ENCODE results near the gene SERPINB7.

SERPINB7 gene

DNA sequence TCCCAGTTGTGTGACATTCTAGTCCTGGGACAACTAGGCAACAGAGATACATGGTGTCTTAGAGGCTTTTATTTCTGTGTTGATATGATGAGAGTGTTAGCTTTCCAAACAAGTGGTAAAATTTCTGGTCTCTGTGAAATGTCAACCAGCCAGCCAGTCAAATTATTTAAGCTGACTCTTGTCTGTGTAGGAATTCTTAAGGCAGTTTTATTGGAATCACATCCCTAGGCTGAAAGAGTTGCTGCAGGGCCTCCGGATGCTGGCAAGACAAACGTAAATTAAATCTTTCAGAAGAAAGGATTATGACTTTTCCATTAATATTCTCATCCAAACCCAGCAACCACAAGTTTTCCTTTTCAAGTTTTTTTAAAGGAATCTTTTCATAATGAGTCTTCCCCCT, 44.6 kb downstream of the SERPINB7 start:
- TF ChIP-seq SNAI2 (CRISPR knock-in tag; IDR thresholded peaks at IDR 0.05), result no peak

DNA sequence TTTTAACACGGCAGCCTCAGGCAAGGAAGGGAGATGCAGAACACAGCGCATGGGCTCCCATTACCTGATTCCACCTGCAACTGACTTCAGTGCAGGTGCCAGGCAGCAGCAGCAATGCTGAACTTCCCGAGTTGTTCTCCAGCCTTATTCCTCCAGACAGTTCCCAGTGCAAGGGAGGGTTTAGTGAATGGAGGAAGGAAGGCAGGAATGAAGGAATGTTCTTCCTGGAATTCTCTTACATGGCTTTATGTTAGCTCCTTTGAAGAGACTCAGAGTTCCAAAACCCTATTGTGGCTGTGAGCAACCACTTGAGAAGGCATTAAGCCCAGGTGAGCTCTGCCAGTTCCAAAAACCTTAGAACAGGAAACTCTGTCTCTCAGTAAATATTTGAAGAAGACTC, 45.5 kb downstream of the SERPINB7 start:
- no peak for ATAC-seq
- TF ChIP-seq, protein P1, sequence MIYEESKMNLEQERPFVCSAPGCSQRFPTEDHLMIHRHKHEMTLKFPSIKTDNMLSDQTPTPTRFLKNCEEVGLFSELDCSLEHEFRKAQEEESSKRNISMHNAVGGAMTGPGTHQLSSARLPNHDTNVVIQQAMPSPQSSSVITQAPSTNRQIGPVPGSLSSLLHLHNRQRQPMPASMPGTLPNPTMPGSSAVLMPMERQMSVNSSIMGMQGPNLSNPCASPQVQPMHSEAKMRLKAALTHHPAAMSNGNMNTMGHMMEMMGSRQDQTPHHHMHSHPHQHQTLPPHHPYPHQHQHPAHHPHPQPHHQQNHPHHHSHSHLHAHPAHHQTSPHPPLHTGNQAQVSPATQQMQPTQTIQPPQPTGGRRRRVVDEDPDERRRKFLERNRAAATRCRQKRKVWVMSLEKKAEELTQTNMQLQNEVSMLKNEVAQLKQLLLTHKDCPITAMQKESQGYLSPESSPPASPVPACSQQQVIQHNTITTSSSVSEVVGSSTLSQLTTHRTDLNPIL (CRISPR knock-in tag; IDR thresholded peaks at IDR 0.05; ENCODE audit: low read depth), result no peak
- TF ChIP-seq TOX (CRISPR knock-in tag; IDR thresholded peaks at IDR 0.05; ENCODE audit: borderline replicate concordance) (no peak), PPARA (CRISPR knock-in tag; IDR thresholded peaks at IDR 0.05; ENCODE audit: borderline replicate concordance) (no peak), ZNF8 (CRISPR knock-in tag; IDR thresholded peaks at IDR 0.05) (no peak), ISL1 (CRISPR knock-in tag; IDR thresholded peaks at IDR 0.05) (no peak), ZC3H10 (CRISPR knock-in tag; IDR thresholded peaks at IDR 0.05) (no peak), BACH2 (CRISPR knock-in tag; IDR thresholded peaks at IDR 0.05; ENCODE audit: borderline replicate concordance) (no peak), ZFP3 (CRISPR knock-in tag; IDR thresholded peaks at IDR 0.05) (no peak), ARNTL (CRISPR knock-in tag; IDR thresholded peaks at IDR 0.05; ENCODE audit: borderline replicate concordance, low read depth) (no peak), ZNF70 (CRISPR knock-in tag; IDR thresholded peaks at IDR 0.05) (no peak), SNAI2 (CRISPR knock-in tag; IDR thresholded peaks at IDR 0.05) (no peak), ZFP30 (CRISPR knock-in tag; IDR thresholded peaks at IDR 0.05) (no peak), OSR1 (CRISPR knock-in tag; IDR thresholded peaks at IDR 0.05) (no peak), RARB (CRISPR knock-in tag; IDR thresholded peaks at IDR 0.05) (no peak), CSDC2 (CRISPR knock-in tag; IDR thresholded peaks at IDR 0.05) (no peak)
- TF ChIP-seq, protein P2, sequence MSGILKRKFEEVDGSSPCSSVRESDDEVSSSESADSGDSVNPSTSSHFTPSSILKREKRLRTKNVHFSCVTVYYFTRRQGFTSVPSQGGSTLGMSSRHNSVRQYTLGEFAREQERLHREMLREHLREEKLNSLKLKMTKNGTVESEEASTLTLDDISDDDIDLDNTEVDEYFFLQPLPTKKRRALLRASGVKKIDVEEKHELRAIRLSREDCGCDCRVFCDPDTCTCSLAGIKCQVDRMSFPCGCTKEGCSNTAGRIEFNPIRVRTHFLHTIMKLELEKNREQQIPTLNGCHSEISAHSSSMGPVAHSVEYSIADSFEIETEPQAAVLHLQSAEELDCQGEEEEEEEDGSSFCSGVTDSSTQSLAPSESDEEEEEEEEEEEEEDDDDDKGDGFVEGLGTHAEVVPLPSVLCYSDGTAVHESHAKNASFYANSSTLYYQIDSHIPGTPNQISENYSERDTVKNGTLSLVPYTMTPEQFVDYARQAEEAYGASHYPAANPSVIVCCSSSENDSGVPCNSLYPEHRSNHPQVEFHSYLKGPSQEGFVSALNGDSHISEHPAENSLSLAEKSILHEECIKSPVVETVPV (CRISPR knock-in tag; IDR thresholded peaks at IDR 0.05), result no peak
- TF ChIP-seq, protein P3, sequence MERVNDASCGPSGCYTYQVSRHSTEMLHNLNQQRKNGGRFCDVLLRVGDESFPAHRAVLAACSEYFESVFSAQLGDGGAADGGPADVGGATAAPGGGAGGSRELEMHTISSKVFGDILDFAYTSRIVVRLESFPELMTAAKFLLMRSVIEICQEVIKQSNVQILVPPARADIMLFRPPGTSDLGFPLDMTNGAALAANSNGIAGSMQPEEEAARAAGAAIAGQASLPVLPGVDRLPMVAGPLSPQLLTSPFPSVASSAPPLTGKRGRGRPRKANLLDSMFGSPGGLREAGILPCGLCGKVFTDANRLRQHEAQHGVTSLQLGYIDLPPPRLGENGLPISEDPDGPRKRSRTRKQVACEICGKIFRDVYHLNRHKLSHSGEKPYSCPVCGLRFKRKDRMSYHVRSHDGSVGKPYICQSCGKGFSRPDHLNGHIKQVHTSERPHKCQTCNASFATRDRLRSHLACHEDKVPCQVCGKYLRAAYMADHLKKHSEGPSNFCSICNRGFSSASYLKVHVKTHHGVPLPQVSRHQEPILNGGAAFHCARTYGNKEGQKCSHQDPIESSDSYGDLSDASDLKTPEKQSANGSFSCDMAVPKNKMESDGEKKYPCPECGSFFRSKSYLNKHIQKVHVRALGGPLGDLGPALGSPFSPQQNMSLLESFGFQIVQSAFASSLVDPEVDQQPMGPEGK (CRISPR knock-in tag; IDR thresholded peaks at IDR 0.05; ENCODE audit: borderline replicate concordance), result no peak

More for the DNA sequence above, 44.6 kb downstream of the SERPINB7 start:
- peak; percentile 62 for ATAC-seq

DNA sequence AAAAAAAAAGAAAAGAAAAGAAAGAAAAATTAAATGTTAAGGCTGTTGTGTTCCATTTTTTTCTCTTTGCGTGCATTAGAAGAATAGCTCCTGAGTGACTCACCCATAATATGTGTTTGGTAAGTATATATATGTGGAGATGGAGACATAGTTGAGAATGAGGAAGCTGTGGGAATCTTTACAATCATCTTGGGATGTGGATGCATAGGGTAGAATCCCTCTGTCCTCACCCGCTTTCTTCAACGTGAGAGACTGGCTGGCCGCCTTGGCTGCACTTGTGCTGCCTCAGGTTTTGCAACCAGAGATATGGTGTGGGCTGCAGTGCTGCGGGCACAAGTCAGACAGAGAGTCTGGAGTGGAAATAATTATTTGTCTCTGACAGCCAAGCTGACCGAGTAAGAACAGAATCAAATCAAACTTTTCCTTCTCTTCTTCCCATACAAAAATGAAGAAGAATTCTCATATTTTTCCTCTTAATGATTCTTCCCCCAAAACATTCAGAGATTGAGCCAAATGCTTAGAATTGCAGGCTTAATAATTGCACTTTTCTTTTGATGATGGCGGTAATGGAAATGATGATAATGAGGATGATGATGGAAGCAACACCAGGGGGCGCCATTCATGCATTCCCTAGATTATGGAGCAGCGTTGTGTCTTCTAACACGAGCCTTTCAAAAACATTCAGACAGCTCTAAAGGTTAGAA, 48.5 kb downstream of the SERPINB7 start:
- TF ChIP-seq ARNTL (CRISPR knock-in tag; IDR thresholded peaks at IDR 0.05; ENCODE audit: borderline replicate concordance, low read depth) (no peak), ZNF565 (CRISPR knock-in tag; conservative IDR thresholded peaks at IDR 0.05; ENCODE audit: low read depth) (no peak), OSR1 (CRISPR knock-in tag; IDR thresholded peaks at IDR 0.05) (no peak), ZNF70 (CRISPR knock-in tag; IDR thresholded peaks at IDR 0.05) (no peak)
- TF ChIP-seq, protein P3 (CRISPR knock-in tag; IDR thresholded peaks at IDR 0.05; ENCODE audit: borderline replicate concordance), result no peak
- TF ChIP-seq, protein P4, sequence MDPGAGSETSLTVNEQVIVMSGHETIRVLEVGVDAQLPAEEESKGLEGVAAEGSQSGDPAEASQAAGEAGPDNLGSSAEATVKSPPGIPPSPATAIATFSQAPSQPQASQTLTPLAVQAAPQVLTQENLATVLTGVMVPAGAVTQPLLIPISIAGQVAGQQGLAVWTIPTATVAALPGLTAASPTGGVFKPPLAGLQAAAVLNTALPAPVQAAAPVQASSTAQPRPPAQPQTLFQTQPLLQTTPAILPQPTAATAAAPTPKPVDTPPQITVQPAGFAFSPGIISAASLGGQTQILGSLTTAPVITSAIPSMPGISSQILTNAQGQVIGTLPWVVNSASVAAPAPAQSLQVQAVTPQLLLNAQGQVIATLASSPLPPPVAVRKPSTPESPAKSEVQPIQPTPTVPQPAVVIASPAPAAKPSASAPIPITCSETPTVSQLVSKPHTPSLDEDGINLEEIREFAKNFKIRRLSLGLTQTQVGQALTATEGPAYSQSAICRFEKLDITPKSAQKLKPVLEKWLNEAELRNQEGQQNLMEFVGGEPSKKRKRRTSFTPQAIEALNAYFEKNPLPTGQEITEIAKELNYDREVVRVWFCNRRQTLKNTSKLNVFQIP (CRISPR knock-in tag; IDR thresholded peaks at IDR 0.05; ENCODE audit: borderline replicate concordance, low read depth), result no peak
- peak; percentile 59 for ATAC-seq

DNA sequence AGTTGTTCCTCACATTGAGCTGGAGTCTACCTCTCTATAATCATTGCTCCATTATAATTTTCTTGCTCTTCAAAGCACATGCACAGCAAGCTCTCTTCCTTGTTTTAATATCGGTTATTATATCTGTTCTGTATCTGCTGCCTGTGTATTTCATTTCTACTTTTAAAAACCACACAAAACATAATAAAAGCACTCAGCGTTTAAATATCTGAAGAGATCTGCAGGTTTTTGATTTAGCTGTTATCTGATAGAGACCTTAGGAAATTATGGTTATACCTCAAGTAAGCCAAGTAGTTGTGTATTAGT, 49.0 kb downstream of the SERPINB7 start:
- TF ChIP-seq ARNTL (CRISPR knock-in tag; IDR thresholded peaks at IDR 0.05; ENCODE audit: borderline replicate concordance, low read depth) (no peak), ZNF8 (CRISPR knock-in tag; IDR thresholded peaks at IDR 0.05) (no peak), TCF4 (CRISPR knock-in tag; IDR thresholded peaks at IDR 0.05; ENCODE audit: borderline replicate concordance) (no peak), ZNF70 (CRISPR knock-in tag; IDR thresholded peaks at IDR 0.05) (no peak), GLIS3 (CRISPR knock-in tag; IDR thresholded peaks at IDR 0.05) (no peak)
- TF ChIP-seq, protein P5, sequence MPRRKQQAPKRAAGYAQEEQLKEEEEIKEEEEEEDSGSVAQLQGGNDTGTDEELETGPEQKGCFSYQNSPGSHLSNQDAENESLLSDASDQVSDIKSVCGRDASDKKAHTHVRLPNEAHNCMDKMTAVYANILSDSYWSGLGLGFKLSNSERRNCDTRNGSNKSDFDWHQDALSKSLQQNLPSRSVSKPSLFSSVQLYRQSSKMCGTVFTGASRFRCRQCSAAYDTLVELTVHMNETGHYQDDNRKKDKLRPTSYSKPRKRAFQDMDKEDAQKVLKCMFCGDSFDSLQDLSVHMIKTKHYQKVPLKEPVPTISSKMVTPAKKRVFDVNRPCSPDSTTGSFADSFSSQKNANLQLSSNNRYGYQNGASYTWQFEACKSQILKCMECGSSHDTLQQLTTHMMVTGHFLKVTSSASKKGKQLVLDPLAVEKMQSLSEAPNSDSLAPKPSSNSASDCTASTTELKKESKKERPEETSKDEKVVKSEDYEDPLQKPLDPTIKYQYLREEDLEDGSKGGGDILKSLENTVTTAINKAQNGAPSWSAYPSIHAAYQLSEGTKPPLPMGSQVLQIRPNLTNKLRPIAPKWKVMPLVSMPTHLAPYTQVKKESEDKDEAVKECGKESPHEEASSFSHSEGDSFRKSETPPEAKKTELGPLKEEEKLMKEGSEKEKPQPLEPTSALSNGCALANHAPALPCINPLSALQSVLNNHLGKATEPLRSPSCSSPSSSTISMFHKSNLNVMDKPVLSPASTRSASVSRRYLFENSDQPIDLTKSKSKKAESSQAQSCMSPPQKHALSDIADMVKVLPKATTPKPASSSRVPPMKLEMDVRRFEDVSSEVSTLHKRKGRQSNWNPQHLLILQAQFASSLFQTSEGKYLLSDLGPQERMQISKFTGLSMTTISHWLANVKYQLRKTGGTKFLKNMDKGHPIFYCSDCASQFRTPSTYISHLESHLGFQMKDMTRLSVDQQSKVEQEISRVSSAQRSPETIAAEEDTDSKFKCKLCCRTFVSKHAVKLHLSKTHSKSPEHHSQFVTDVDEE (CRISPR knock-in tag; IDR thresholded peaks at IDR 0.05), result no peak

More for the DNA sequence above, 49.0 kb downstream of the SERPINB7 start:
- ATAC-seq, result no peak
